Endothelial cell of umbilical vein (primary cell): ENCODE measurements around the gene EML6. TPM values are rescaled to one million over a fixed set of nuclear protein-coding genes. Genes with fewer than 3 reads are reported as not detected.
A peak's percentile ranks its signal among the peaks of the same experiment; 100 is the strongest.

Experiments used
- BruUV-seq: library from RNA; stranded (reverse); fragments of 400-500 nt; replicated peaks from 2 replicates; lab custom pipeline; 2021; lab: Mats Ljungman, UMichigan
- CTCF ChIA-PET: fragments of 300-600, 350-600 bp; sonication (Branson Sonifier 250); formaldehyde crosslinking; loops from one replicate; lab custom pipeline; 2021; ENCODE audit warnings: antibody characterized with exemption, inconsistent platforms; lab: Charles Lee
- POLR2A ChIA-PET: fragments of 300-600, 350-600 bp; sonication (Branson Sonifier 250); formaldehyde crosslinking; loops from one replicate; lab custom pipeline; 2021; ENCODE audit warnings: antibody characterized with exemption, inconsistent platforms; lab: Charles Lee
- DNase-seq: peaks from one replicate; pipeline ENCODE4 v3.0.0-alpha.2; 2011; ENCODE audit warnings: low read depth, low spot score
- FAIRE-seq: peaks from 2 replicates; lab custom pipeline; 2011; peaks lifted over from hg19 to GRCh38; lab: Jason Lieb, UNC
- H2AFZ ChIP-seq: 2 replicates; pipeline ENCODE4 v1.6.0; 2012; ENCODE audit warnings: low read depth, low read length, control low read depth, inconsistent platforms
- H3K27ac ChIP-seq: 2 replicates; pipeline ENCODE4 v1.5.1; 2011; ENCODE audit warnings: low read depth, mild to moderate bottlenecking, control low read depth, low read length, moderate library complexity; ENCODE audit not compliant: insufficient read depth
- H3K27me3 ChIP-seq, 2 experiments: 2 replicates each; pipeline versions ENCODE4 v1.6.0 to v1.6.1; 2011; ENCODE audit warnings: low read length in 2 of 2, mixed read lengths in 1 of 2; ENCODE audit not compliant: control insufficient read depth in 2 of 2, insufficient read depth in 2 of 2
- H3K36me3 ChIP-seq, 2 experiments: 2 replicates in 1 of 2; 3 replicates in 1 of 2; pipeline ENCODE4 v1.5.1; 2011; ENCODE audit warnings: low read length in 2 of 2, mild to moderate bottlenecking in 1 of 2, moderate library complexity in 1 of 2; ENCODE audit not compliant: control insufficient read depth in 2 of 2, insufficient read depth in 2 of 2; ENCODE audit errors: extremely low read depth in 1 of 2
- H3K4me1 ChIP-seq: 3 replicates; pipeline ENCODE4 v1.5.1; 2011; ENCODE audit warnings: mild to moderate bottlenecking, low read length; ENCODE audit not compliant: control insufficient read depth, insufficient read depth; ENCODE audit errors: extremely low read depth
- H3K4me2 ChIP-seq: 2 replicates; pipeline ENCODE4 v1.6.1; 2011; ENCODE audit warnings: low read length, control low read depth, mixed read lengths; ENCODE audit not compliant: insufficient read depth
- H3K4me3 ChIP-seq, 3 experiments: fragments of 200-600 bp in 1 of 3; sonication (generic), shearing (Covaris generic) in 1 of 3; replicated peaks in 1 of 3; 2 replicates each; pipeline ENCODE4 v1.5.1; 2011 to 2016; ENCODE audit warnings: control low read depth in 3 of 3, low read length in 3 of 3, mild to moderate bottlenecking in 2 of 3, inconsistent platforms in 1 of 3, low read depth in 1 of 3, moderate library complexity in 1 of 3; ENCODE audit not compliant: insufficient read depth in 1 of 3
- H3K79me2 ChIP-seq: 2 replicates; pipeline ENCODE4 v1.6.0; 2012; ENCODE audit warnings: low read length, inconsistent platforms; ENCODE audit not compliant: control insufficient read depth, insufficient read depth
- H3K9ac ChIP-seq: replicated peaks from 2 replicates; pipeline ENCODE3; 2011; ENCODE audit warnings: low read length, control low read depth; ENCODE audit not compliant: insufficient read depth; ENCODE audit errors: extremely low read depth
- H3K9me1 ChIP-seq: replicated peaks from 3 replicates; pipeline ENCODE4 v1.6.0; 2011; ENCODE audit warnings: mild to moderate bottlenecking, low read length; ENCODE audit not compliant: control insufficient read depth, insufficient read depth; ENCODE audit errors: extremely low read depth
- H3K9me3 ChIP-seq: replicated peaks from 2 replicates; pipeline ENCODE4 v1.5.1; 2012; ENCODE audit warnings: low read length, inconsistent platforms; ENCODE audit not compliant: control insufficient read depth, insufficient read depth
- H4K20me1 ChIP-seq: replicated peaks from 2 replicates; pipeline ENCODE3; 2011; ENCODE audit warnings: mild to moderate bottlenecking, low read length; ENCODE audit not compliant: control insufficient read depth, insufficient read depth; ENCODE audit errors: extremely low read depth
- CTCF ChIP-seq, 2 donors: IDR thresholded peaks; 1 replicate in 1 of 2; 2 replicates in 1 of 2; pipeline ENCODE4 v1.5.1; 2011; ENCODE audit warnings: low read length in 2 of 2, mild to moderate bottlenecking in 2 of 2, moderate library complexity in 2 of 2, control low read depth in 1 of 2, inconsistent platforms in 1 of 2, low read depth in 1 of 2; ENCODE audit not compliant: insufficient read depth in 1 of 2; ENCODE audit errors: extremely low read depth in 1 of 2
- EZH2 ChIP-seq: IDR thresholded peaks from 2 replicates; pipeline ENCODE4 v1.6.1; 2012; ENCODE audit warnings: borderline replicate concordance, low read depth, mild to moderate bottlenecking, moderate library complexity, low read length, inconsistent platforms; ENCODE audit not compliant: severe bottlenecking
- FOS ChIP-seq: IDR thresholded peaks from 2 replicates; pipeline ENCODE4 v1.6.1; 2011; ENCODE audit warnings: mild to moderate bottlenecking, low read length, moderate library complexity, borderline replicate concordance; ENCODE audit not compliant: insufficient read depth
- GATA2 ChIP-seq: IDR thresholded peaks from 2 replicates; pipeline ENCODE4 v1.7.0; 2011; ENCODE audit warnings: low read depth, mild to moderate bottlenecking, moderate library complexity, mixed read lengths, low read length; ENCODE audit not compliant: insufficient read length, insufficient read depth
- JUN ChIP-seq: IDR thresholded peaks from 2 replicates; pipeline ENCODE4 v1.6.1; 2011; ENCODE audit warnings: borderline replicate concordance, low read depth; ENCODE audit not compliant: insufficient read length, insufficient read depth
- MAX ChIP-seq: IDR thresholded peaks from 2 replicates; pipeline ENCODE4 v1.6.1; 2011; ENCODE audit not compliant: insufficient read depth, insufficient read length
- MYC ChIP-seq: IDR thresholded peaks from one replicate; pipeline ENCODE4 v1.6.1; 2011; ENCODE audit warnings: mild to moderate bottlenecking, low read depth, low read length
- POLR2A ChIP-seq: IDR thresholded peaks from 2 replicates; pipeline ENCODE4 v1.6.1; 2012; ENCODE audit warnings: low read depth, mild to moderate bottlenecking, control low read depth, low read length
- POLR2AphosphoS5 ChIP-seq: IDR thresholded peaks from 2 replicates; pipeline ENCODE4 v1.6.1; 2012; ENCODE audit warnings: low read depth, mild to moderate bottlenecking, control low read depth, low read length, moderate library complexity; ENCODE audit not compliant: insufficient read depth
- dilution Hi-C: fragments of 300-500 bp; cut with MboI; formaldehyde crosslinking; loops from one replicate; pipeline ENCODE4 v1.15.0; 2019; ENCODE audit warnings: low sequenced_read_pairs; ENCODE audit not compliant: extremely low pct_ligation_motif_present
- intact Hi-C: fragments of 100-400 bp; cut with micrococcal nuclease; formaldehyde crosslinking; loops from one replicate; pipeline ENCODE4 v1.10.0; 2022
- polyA plus RNA-seq, 4 experiments: library from polyadenylated mRNA; depleted of rRNA in 3 of 4; stranded (reverse) in 3 of 4; unstranded in 1 of 4; fragments of >200 nt; gene quantifications; 2 replicates each; pipeline versions ENCODE4 v1.2.1 to v1.2.3, GENCODE V29; 2011 to 2012; ENCODE audit warnings: missing spikeins in 1 of 4
- total RNA-seq: library from RNA; stranded (reverse); gene quantifications from 2 replicates; pipeline ENCODE4 v1.2.3, GENCODE V29; 2021

Gene EML6
- total and polyA plus RNA-seq, 2 donors (not counting 3 experiments of a cell fraction or from before 2014, with no cell fraction given) = 0.79 to 2.1 TPM

- no TSS peak for BruUV-seq
- Histone ChIP-seq H3K4me3 (peak overlapping the region in 1 of 3 experiments; percentile 9), H3K36me3 (no peaks in the 10 kb centered on the region), H3K4me2 (peak overlapping the region; percentile 57), H3K79me2 (no peaks in the 10 kb centered on the region), H3K9me1 (no peaks in the 10 kb centered on the region), H3K4me1 (peaks cover 8% of the 10 kb centered on the region), H3K9me3 (no peaks in the 10 kb centered on the region), H3K9ac (no peak overlapping the region), H2AFZ (peak overlapping the region; percentile 94), H3K27me3 (peaks cover 0 to 9% of the 10 kb centered on the region in 2 experiments), H3K27ac (no peak overlapping the region), H4K20me1 (no peaks in the 10 kb centered on the region)
- FAIRE-seq (no peak), DNase-seq (peak; percentile 7)
- POLR2A ChIA-PET = no interaction called here
- CTCF ChIA-PET = interaction anchor here (0.7 to 8.5 kb wide), 14 partner anchors 12 to 603 kb away, joined by 3 to 295 read pairs (median 4); no protein-coding TSS in a partner anchor
- dilution Hi-C loops = no loop called here
- TF ChIP-seq EZH2 = no peak
- no peak for TF ChIP-seq POLR2A
- no peak for TF ChIP-seq POLR2AphosphoS5
- no peak for TF ChIP-seq CTCF (IDR thresholded peaks at IDR 0.05; ENCODE audit: extremely low read depth in 1 of 2, insufficient read depth in 1 of 2, low read depth in 1 of 2, low read length in 2 of 2)
- TF ChIP-seq MAX = no peak
- TF ChIP-seq MYC = no peak
- no peak for TF ChIP-seq JUN
- no peak for TF ChIP-seq GATA2
- TF ChIP-seq FOS = no peak
- intact Hi-C loops = loop anchor here (10.0 kb wide), 2 partner anchors 505 to 1285 kb away; no protein-coding TSS in a partner anchor
Observed at GRCh38 chr2:54709336-54709809, 14.1 kb upstream of the EML6 start.
